ENCODE measurements around the gene KDM4D.

DNA sequence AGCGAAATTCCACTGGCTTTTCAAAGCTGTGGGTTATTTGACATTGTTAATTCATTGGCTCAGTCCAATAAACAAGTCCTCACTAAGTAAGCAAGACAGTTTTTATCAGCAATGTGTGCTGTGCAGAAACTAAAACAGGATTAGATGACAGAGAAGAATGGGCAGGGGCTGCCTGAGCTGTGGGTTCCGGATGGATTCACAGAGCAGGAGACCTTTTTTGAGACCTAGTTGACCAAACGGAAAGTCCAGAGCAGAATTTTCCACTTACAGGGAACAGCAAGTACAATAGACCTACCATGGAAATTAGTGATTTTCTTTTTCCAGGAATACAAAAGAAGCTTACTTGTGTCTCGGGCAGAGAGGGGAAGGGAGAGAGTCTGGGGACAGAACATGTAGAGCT, 70.5 kb downstream of the KDM4D start:
- TF ChIP-seq ELF4 (IDR thresholded peaks at IDR 0.05) (no peak), CTBP1 (IDR thresholded peaks at IDR 0.05; ENCODE audit: borderline replicate concordance) (no peak), ARNT (IDR thresholded peaks at IDR 0.05) (no peak), SUZ12 (IDR thresholded peaks at IDR 0.05) (no peak), SP1 (IDR thresholded peaks at IDR 0.05) (no peak), BHLHE40 (IDR thresholded peaks at IDR 0.05; ENCODE audit: borderline replicate concordance) (no peak), L3MBTL2 (conservative IDR thresholded peaks at IDR 0.05) (no peak), FOXM1 (IDR thresholded peaks at IDR 0.05; ENCODE audit: borderline replicate concordance) (no peak), ZNF384 (IDR thresholded peaks at IDR 0.05) (no peak), PKNOX1 (IDR thresholded peaks at IDR 0.05) (no peak), FOXK2 (IDR thresholded peaks at IDR 0.05) (no peak), LEF1 (IDR thresholded peaks at IDR 0.05; ENCODE audit: borderline replicate concordance) (no peak)

All from HEK293T (cell line).